Central memory CD8-positive, alpha-beta T cell (primary cell): ENCODE measurements around the gene S100A2.
"Not testable (repeated sequence)": the region's sequence is repeated elsewhere in the genome, so short reads cannot be mapped to it uniquely, and the experiment has no call there.

Source experiments
- ATAC-seq: fragments of 150-1000 bp; cut with Tn5 transposase; replicated peaks from 2 replicates; pipeline ENCODE4 v1.10.0; 2022; ENCODE audit warnings: mild to moderate bottlenecking, moderate FRiP score, moderate number of reproducible peaks; ENCODE audit not compliant: poor library complexity, severe bottlenecking; ENCODE audit errors: extremely low read depth
- DNase-seq, 2 donors: peaks; one replicate each; pipeline ENCODE4 v3.0.0; 2021; ENCODE audit warnings: low spot score in 2 of 2
- H3K27ac Mint-ChIP-seq: one replicate; pipeline ENCODE4 v1.8.0; 2022; ENCODE audit warnings: low read depth, mild to moderate bottlenecking, moderate library complexity, mixed read lengths
- H3K27me3 Mint-ChIP-seq: one replicate; pipeline ENCODE4 v1.8.0; 2022; ENCODE audit warnings: mixed read lengths
- H3K36me3 Mint-ChIP-seq: one replicate; pipeline ENCODE4 v1.8.0; 2022; ENCODE audit warnings: mild to moderate bottlenecking, moderate library complexity, mixed read lengths; ENCODE audit not compliant: insufficient read depth
- H3K4me1 Mint-ChIP-seq: one replicate; pipeline ENCODE4 v1.8.0; 2022; ENCODE audit warnings: mixed read lengths
- H3K4me3 Mint-ChIP-seq: one replicate; pipeline ENCODE4 v1.8.0; 2022; ENCODE audit warnings: mild to moderate bottlenecking, moderate library complexity, mixed read lengths
- H3K9me3 Mint-ChIP-seq: one replicate; pipeline ENCODE4 v1.8.0; 2022; ENCODE audit warnings: mixed read lengths

Gene S100A2

GRCh38 chr1:153608742-153609584 is 43.3 kb upstream of the S100A2 start:
- H3K27ac Mint-ChIP-seq, result no peak overlapping the region
- no peaks in the 10 kb centered on the region for H3K4me1 Mint-ChIP-seq
- DNase-seq, result no peak
- peaks cover 4% of the 10 kb centered on the region for H3K27me3 Mint-ChIP-seq
- no peak overlapping the region for H3K4me3 Mint-ChIP-seq
- H3K36me3 Mint-ChIP-seq, result peaks cover 5% of the 10 kb centered on the region
- H3K9me3 Mint-ChIP-seq, result no peaks in the 10 kb centered on the region
- ATAC-seq, result no peak

- Mint-ChIP-seq H3K36me3 (peaks cover 3% of the 10 kb centered on the region), H3K4me1 (no peaks in the 10 kb centered on the region), H3K9me3 (no peaks in the 10 kb centered on the region), H3K27ac (no peak overlapping the region), H3K4me3 (no peak overlapping the region), H3K27me3 (no peaks in the 10 kb centered on the region)
- DNase-seq, result no peak
- ATAC-seq, result no peak
Measured at GRCh38 chr1:153608089-153608682, 42.5 kb upstream of the S100A2 start.

GRCh38 chr1:153607381-153607780 is 41.7 kb upstream of the S100A2 start:
- Mint-ChIP-seq H3K27me3 (no peaks in the 10 kb centered on the region), H3K4me1 (no peaks in the 10 kb centered on the region), H3K27ac (no peak overlapping the region), H3K9me3 (no peaks in the 10 kb centered on the region), H3K36me3 (peaks cover 3% of the 10 kb centered on the region), H3K4me3 (no peak overlapping the region)
- ATAC-seq (no peak), DNase-seq (no peak)

- H3K9me3 Mint-ChIP-seq, result no peaks in the 10 kb centered on the region
Measured at GRCh38 chr1:153606194-153606593, 40.5 kb upstream of the S100A2 start.

GRCh38 chr1:153602749-153603148 is 37.1 kb upstream of the S100A2 start:
- Mint-ChIP-seq H3K4me1 (no peaks in the 10 kb centered on the region), H3K36me3 (no peaks in the 10 kb centered on the region), H3K27ac (no peak overlapping the region), H3K27me3 (no peaks in the 10 kb centered on the region), H3K9me3 (no peaks in the 10 kb centered on the region), H3K4me3 (no peak overlapping the region)
- ATAC-seq (no peak), DNase-seq (no peak)

More at GRCh38 chr1:153606194-153606593, 40.5 kb upstream of the S100A2 start:
- H3K36me3 Mint-ChIP-seq, result no peaks in the 10 kb centered on the region
- H3K4me3 Mint-ChIP-seq, result no peak overlapping the region
- no peak overlapping the region for H3K27ac Mint-ChIP-seq
- no peak for ATAC-seq
- no peaks in the 10 kb centered on the region for H3K27me3 Mint-ChIP-seq
- DNase-seq, result no peak
- H3K4me1 Mint-ChIP-seq, result no peaks in the 10 kb centered on the region

- no peak overlapping the region for H3K27ac Mint-ChIP-seq
Measured at GRCh38 chr1:153599847-153600246, 34.2 kb upstream of the S100A2 start.

GRCh38 chr1:153598309-153599172 is 32.9 kb upstream of the S100A2 start:
- Mint-ChIP-seq H3K9me3 (no peaks in the 10 kb centered on the region), H3K4me3 (no peak overlapping the region), H3K4me1 (no peaks in the 10 kb centered on the region), H3K27me3 (no peaks in the 10 kb centered on the region), H3K36me3 (no peaks in the 10 kb centered on the region), H3K27ac (no peak overlapping the region)
- DNase-seq (no peak), ATAC-seq (peak; percentile 79)

More at GRCh38 chr1:153599847-153600246, 34.2 kb upstream of the S100A2 start:
- DNase-seq (no peak), ATAC-seq (no peak)
- Mint-ChIP-seq H3K27me3 (no peaks in the 10 kb centered on the region), H3K4me3 (no peak overlapping the region), H3K36me3 (no peaks in the 10 kb centered on the region), H3K4me1 (no peaks in the 10 kb centered on the region), H3K9me3 (no peaks in the 10 kb centered on the region)

GRCh38 chr1:153597206-153597605 is 31.6 kb upstream of the S100A2 start:
- Mint-ChIP-seq H3K9me3 (no peaks in the 10 kb centered on the region), H3K4me3 (no peak overlapping the region), H3K4me1 (no peaks in the 10 kb centered on the region), H3K27ac (no peak overlapping the region), H3K36me3 (no peaks in the 10 kb centered on the region), H3K27me3 (no peaks in the 10 kb centered on the region)
- DNase-seq (no peak), ATAC-seq (no peak)

GRCh38 chr1:153592748-153593147 is 27.1 kb upstream of the S100A2 start:
- DNase-seq (no peak), ATAC-seq (no peak)
- Mint-ChIP-seq H3K27ac (no peak overlapping the region), H3K27me3 (no peaks in the 10 kb centered on the region), H3K9me3 (no peaks in the 10 kb centered on the region), H3K36me3 (no peaks in the 10 kb centered on the region), H3K4me1 (no peaks in the 10 kb centered on the region), H3K4me3 (no peak overlapping the region)

GRCh38 chr1:153588482-153588881 is 22.8 kb upstream of the S100A2 start:
- Mint-ChIP-seq H3K9me3 (no peaks in the 10 kb centered on the region), H3K27ac (no peak overlapping the region), H3K27me3 (peaks cover 32% of the 10 kb centered on the region), H3K4me1 (no peaks in the 10 kb centered on the region), H3K4me3 (no peak overlapping the region), H3K36me3 (peaks cover 2% of the 10 kb centered on the region)
- no peak for DNase-seq
- no peak for ATAC-seq

GRCh38 chr1:153588033-153588432 is 22.4 kb upstream of the S100A2 start:
- not testable (repeated sequence) for ATAC-seq, H3K4me1 Mint-ChIP-seq, H3K4me3 Mint-ChIP-seq, DNase-seq, H3K9me3 Mint-ChIP-seq, H3K36me3 Mint-ChIP-seq, H3K27ac Mint-ChIP-seq
- peaks cover 32% of the 10 kb centered on the region for H3K27me3 Mint-ChIP-seq

- ATAC-seq (no peak), DNase-seq (no peak)
- Mint-ChIP-seq H3K36me3 (peaks cover 2% of the 10 kb centered on the region), H3K4me1 (no peaks in the 10 kb centered on the region), H3K9me3 (no peaks in the 10 kb centered on the region), H3K4me3 (no peak overlapping the region), H3K27me3 (peaks cover 32% of the 10 kb centered on the region), H3K27ac (no peak overlapping the region)
Measured at GRCh38 chr1:153587314-153587713, 21.7 kb upstream of the S100A2 start.
